HUES48 (cell line): Measurements from ENCODE around the gene PSMD6.

ENCODE experiments used
- H3K27ac ChIP-seq: one replicate; pipeline ENCODE4 v1.7.0; 2013; ENCODE audit warnings: low read depth, low read length, inconsistent platforms
- H3K27me3 ChIP-seq: 2 replicates; pipeline ENCODE4 v1.6.1; 2013; ENCODE audit warnings: mild to moderate bottlenecking, low read length; ENCODE audit not compliant: control insufficient read depth, insufficient read depth
- H3K36me3 ChIP-seq: 2 replicates; pipeline ENCODE4 v1.6.1; 2013; ENCODE audit warnings: low read length; ENCODE audit not compliant: control insufficient read depth, insufficient read depth
- H3K4me1 ChIP-seq: 2 replicates; pipeline ENCODE4 v1.6.1; 2013; ENCODE audit warnings: mild to moderate bottlenecking, low read length; ENCODE audit not compliant: control insufficient read depth, insufficient read depth
- H3K4me3 ChIP-seq: 2 replicates; pipeline ENCODE4 v1.5.1; 2013; ENCODE audit warnings: mild to moderate bottlenecking, low read depth, low read length
- H3K9ac ChIP-seq: 2 replicates; pipeline ENCODE4 v1.6.1; 2013; ENCODE audit warnings: mild to moderate bottlenecking, low read depth, low read length, moderate library complexity
- H3K9me3 ChIP-seq: 2 replicates; pipeline ENCODE4 v1.6.1; 2013; ENCODE audit warnings: low read length; ENCODE audit not compliant: control insufficient read depth, insufficient read depth

PSMD6 gene

GRCh38 chr3:64027658-64028057, 4.4 kb upstream of the PSMD6 start:
- no peak overlapping the region for H3K4me3 ChIP-seq
- H3K27ac ChIP-seq: no peak overlapping the region
- no peaks in the 10 kb centered on the region for H3K27me3 ChIP-seq
- H3K36me3 ChIP-seq: no peaks in the 10 kb centered on the region
- H3K9me3 ChIP-seq: no peaks in the 10 kb centered on the region
- H3K4me1 ChIP-seq: peaks cover 14% of the 10 kb centered on the region
- H3K9ac ChIP-seq: no peak overlapping the region

GRCh38 chr3:64026346-64026745, 3.1 kb upstream of the PSMD6 start:
- Histone ChIP-seq H3K4me1 (peaks cover 19% of the 10 kb centered on the region), H3K36me3 (peaks cover 5% of the 10 kb centered on the region), H3K4me3 (no peak overlapping the region), H3K27me3 (no peaks in the 10 kb centered on the region), H3K9ac (no peak overlapping the region), H3K27ac (no peak overlapping the region), H3K9me3 (no peaks in the 10 kb centered on the region)

GRCh38 chr3:64023861-64024223, 548 bp upstream of the PSMD6 start:
- Histone ChIP-seq H3K4me3 (peak overlapping the region; percentile 100), H3K4me1 (peaks cover 7% of the 10 kb centered on the region), H3K27me3 (no peaks in the 10 kb centered on the region), H3K9ac (no peak overlapping the region), H3K36me3 (peaks cover 30% of the 10 kb centered on the region), H3K9me3 (no peaks in the 10 kb centered on the region), H3K27ac (no peak overlapping the region)

GRCh38 chr3:64022451-64023186, 675 bp downstream of the PSMD6 start:
- Histone ChIP-seq H3K9ac (peak overlapping the region; percentile 96), H3K4me1 (peaks cover 5% of the 10 kb centered on the region; the same call in 1 of the 2 replicates), H3K27me3 (no peaks in the 10 kb centered on the region), H3K9me3 (no peaks in the 10 kb centered on the region), H3K4me3 (peak overlapping the region; percentile 100), H3K27ac (peak overlapping the region; percentile 88), H3K36me3 (peaks cover 43% of the 10 kb centered on the region)

- Histone ChIP-seq H3K4me1 (peaks cover 5% of the 10 kb centered on the region; the same call in 1 of the 2 replicates), H3K9me3 (no peaks in the 10 kb centered on the region), H3K4me3 (peak overlapping the region; percentile 100), H3K9ac (no peak overlapping the region), H3K36me3 (peaks cover 50% of the 10 kb centered on the region), H3K27me3 (no peaks in the 10 kb centered on the region), H3K27ac (no peak overlapping the region)
These were observed 1.4 kb downstream of the PSMD6 start for GRCh38 chr3:64021922-64022321.

GRCh38 chr3:64019879-64020278, 3.4 kb downstream of the PSMD6 start:
- H3K4me1 ChIP-seq: peaks cover 5% of the 10 kb centered on the region; the same call in 1 of the 2 replicates
- H3K27me3 ChIP-seq: no peaks in the 10 kb centered on the region
- H3K36me3 ChIP-seq: peaks cover 68% of the 10 kb centered on the region
- H3K9me3 ChIP-seq: no peaks in the 10 kb centered on the region
- no peak overlapping the region for H3K4me3 ChIP-seq
- no peak overlapping the region for H3K9ac ChIP-seq
- H3K27ac ChIP-seq: no peak overlapping the region

- H3K4me1 ChIP-seq: peaks cover 5% of the 10 kb centered on the region; the same call in 1 of the 2 replicates
- H3K4me3 ChIP-seq: no peak overlapping the region
- peaks cover 74% of the 10 kb centered on the region for H3K36me3 ChIP-seq
- H3K9me3 ChIP-seq: no peaks in the 10 kb centered on the region
- H3K27ac ChIP-seq: no peak overlapping the region
- H3K27me3 ChIP-seq: no peaks in the 10 kb centered on the region
- H3K9ac ChIP-seq: no peak overlapping the region
These were observed 4.0 kb downstream of the PSMD6 start for GRCh38 chr3:64019271-64019670.

GRCh38 chr3:64016941-64017620, 6.2 kb downstream of the PSMD6 start:
- H3K9ac ChIP-seq: no peak overlapping the region
- peaks cover 96% of the 10 kb centered on the region for H3K36me3 ChIP-seq
- H3K9me3 ChIP-seq: no peaks in the 10 kb centered on the region
- H3K27ac ChIP-seq: no peak overlapping the region
- no peak overlapping the region for H3K4me3 ChIP-seq
- H3K27me3 ChIP-seq: no peaks in the 10 kb centered on the region
- no peaks in the 10 kb centered on the region for H3K4me1 ChIP-seq

- Histone ChIP-seq H3K9ac (no peak overlapping the region), H3K9me3 (no peaks in the 10 kb centered on the region), H3K27me3 (no peaks in the 10 kb centered on the region), H3K4me3 (no peak overlapping the region), H3K4me1 (no peaks in the 10 kb centered on the region), H3K27ac (no peak overlapping the region), H3K36me3 (peaks cover 97% of the 10 kb centered on the region)
These were observed 11.6 kb downstream of the PSMD6 start for GRCh38 chr3:64011685-64012084.

- no peaks in the 10 kb centered on the region for H3K9me3 ChIP-seq
- no peaks in the 10 kb centered on the region for H3K4me1 ChIP-seq
- H3K4me3 ChIP-seq: no peak overlapping the region
- H3K9ac ChIP-seq: no peak overlapping the region
- no peak overlapping the region for H3K27ac ChIP-seq
- H3K27me3 ChIP-seq: no peaks in the 10 kb centered on the region
- H3K36me3 ChIP-seq: peaks cover 96% of the 10 kb centered on the region
These were observed 13.1 kb downstream of the PSMD6 start for GRCh38 chr3:64010199-64010598.

GRCh38 chr3:64009528-64009927, 13.8 kb downstream of the PSMD6 start:
- Histone ChIP-seq H3K4me3 (no peak overlapping the region), H3K4me1 (no peaks in the 10 kb centered on the region), H3K27ac (no peak overlapping the region), H3K36me3 (peaks cover 89% of the 10 kb centered on the region), H3K9ac (no peak overlapping the region), H3K9me3 (no peaks in the 10 kb centered on the region), H3K27me3 (no peaks in the 10 kb centered on the region)
